ENCODE data around the gene C18orf63. TPM values are rescaled to one million over a fixed set of nuclear protein-coding genes. Genes with fewer than 3 reads are reported as not detected.

Gene C18orf63
- total and polyA plus RNA-seq, 2 experiments from 2014 or later: not detected

- no peak overlapping the region for H3K4me3 Mint-ChIP-seq
- peaks cover 2% of the 10 kb centered on the region; the same call in 2 of the 3 replicates for H3K9me3 Mint-ChIP-seq
- no peak overlapping the region for H3K4me3 ChIP-seq
- no peaks in the 10 kb centered on the region; the same call in 1 of the 2 replicates for H3K36me3 ChIP-seq (ENCODE audit: insufficient read depth)
- H3K27ac Mint-ChIP-seq: no peak overlapping the region; the same call in 1 of the 2 replicates
- peaks cover 100% of the 10 kb centered on the region for H3K79me2 ChIP-seq (replicated peaks; ENCODE audit: insufficient read depth)
- peaks cover 56% of the 10 kb centered on the region for H3K36me3 Mint-ChIP-seq (ENCODE audit: low read depth)
- no peak for ATAC-seq
- TF ChIP-seq POLR2AphosphoS5 (IDR thresholded peaks at IDR 0.05; ENCODE audit: low read depth) (no peak), REST (IDR thresholded peaks at IDR 0.05; ENCODE audit: unreplicated experiment) (no peak), ZNF331 (CRISPR knock-in tag; IDR thresholded peaks at IDR 0.05; ENCODE audit: low read depth) (no peak), NANOG (IDR thresholded peaks at IDR 0.05; ENCODE audit: borderline replicate concordance) (no peak), CTCF (conservative IDR thresholded peaks at IDR 0.05; ENCODE audit: low read depth in 2 of 2) (no peak), ETS1 (IDR thresholded peaks at IDR 0.05) (no peak), CREB1 (CRISPR knock-in tag; IDR thresholded peaks at IDR 0.05; ENCODE audit: low read depth) (no peak), ZNF114 (CRISPR knock-in tag; IDR thresholded peaks at IDR 0.05) (no peak), ZNF462 (CRISPR knock-in tag; IDR thresholded peaks at IDR 0.05) (no peak), EZH2phosphoT487 (IDR thresholded peaks at IDR 0.05; ENCODE audit: unreplicated experiment) (no peak), STAT1 (IDR thresholded peaks at IDR 0.05; ENCODE audit: unreplicated experiment) (no peak), JUNB (IDR thresholded peaks at IDR 0.05; ENCODE audit: unreplicated experiment) (no peak), EZH2 (IDR thresholded peaks at IDR 0.05; ENCODE audit: low read depth, unreplicated experiment) (no peak)
- no peaks in the 10 kb centered on the region for H3K27me3 ChIP-seq (ENCODE audit: insufficient read depth)
- peaks cover 12% of the 10 kb centered on the region for H3K27me3 Mint-ChIP-seq (ENCODE audit: insufficient read depth, low read depth, poor library complexity)
- H3K9me2 ChIP-seq (ENCODE audit: insufficient read depth): no peaks in the 10 kb centered on the region
- no peak overlapping the region for H2AFZ ChIP-seq
- 0 out of 2 replicates have a peak, but pooled peaks cover 1% of the 10 kb centered on the region for H3F3A ChIP-seq (replicated peaks; ENCODE audit: low read depth)
- H3K4me2 ChIP-seq: no peak overlapping the region
- no peak for DNase-seq (ENCODE audit: low spot score)
- peaks cover 37% of the 10 kb centered on the region for H3K4me1 ChIP-seq (ENCODE audit: insufficient read depth)
- H3K27ac ChIP-seq (ENCODE audit: low read depth): no peak overlapping the region
- H3K4me1 Mint-ChIP-seq: peaks cover 64% of the 10 kb centered on the region
- peaks cover 12% of the 10 kb centered on the region for H4K20me1 ChIP-seq (replicated peaks; ENCODE audit: insufficient read depth)
These were observed 39.0 kb upstream of the C18orf63 start for GRCh38 chr18:74276609-74277008.
